Hematopoietic multipotent progenitor cell (in vitro differentiated cells): ENCODE data around the gene APLN. TPM values are rescaled to one million over a fixed set of nuclear protein-coding genes. Genes with fewer than 3 reads are reported as not detected.

Experiments
- DNase-seq, 3 donors: peaks; one replicate each; pipeline ENCODE4 v3.0.0-alpha.2; 2011 to 2015; ENCODE audit warnings: low read depth in 2 of 3, low spot score in 2 of 3
- total RNA-seq: library from RNA; depleted of rRNA; stranded (reverse); fragments of >200 nt; gene quantifications from one replicate; pipeline ENCODE4 v1.2.3, GENCODE V29; 2012

The APLN gene
- total RNA-seq, 1 donor = not detected

- DNase-seq = peak in 1 of 3 donors; percentile 34
Measured at GRCh38 chrX:129642641-129643040, 12.1 kb downstream of the APLN start.

- DNase-seq = peak in 1 of 3 donors; percentile 47
Measured at GRCh38 chrX:129641941-129642340, 12.8 kb downstream of the APLN start.

GRCh38 chrX:129641469-129641868, 13.3 kb downstream of the APLN start:
- no peak for DNase-seq

- no peak for DNase-seq
Measured at GRCh38 chrX:129640737-129641136, 14.0 kb downstream of the APLN start.

GRCh38 chrX:129638917-129639316, 15.8 kb downstream of the APLN start:
- DNase-seq = no peak

GRCh38 chrX:129637217-129638109, 17.3 kb downstream of the APLN start:
- DNase-seq = peak in 2 of 3 donors; percentile 52 to 72

- no peak for DNase-seq
Measured at GRCh38 chrX:129636175-129636681, 18.5 kb downstream of the APLN start.

- DNase-seq = no peak
Measured at GRCh38 chrX:129634541-129634940, 20.2 kb downstream of the APLN start.

- DNase-seq = no peak
Measured at GRCh38 chrX:129632443-129632842, 22.3 kb downstream of the APLN start.

GRCh38 chrX:129631849-129632248, 22.9 kb downstream of the APLN start:
- DNase-seq = no peak

GRCh38 chrX:129629837-129630236, 24.9 kb downstream of the APLN start:
- DNase-seq = no peak

GRCh38 chrX:129626026-129626425, 28.7 kb downstream of the APLN start:
- no peak for DNase-seq

GRCh38 chrX:129622757-129623301, 31.9 kb downstream of the APLN start:
- peak in 1 of 3 donors; percentile 52 for DNase-seq

GRCh38 chrX:129618997-129619396, 35.8 kb downstream of the APLN start:
- no peak for DNase-seq

- no peak for DNase-seq
Measured at GRCh38 chrX:129617420-129617819, 37.3 kb downstream of the APLN start.

- DNase-seq = peak in 1 of 3 donors; percentile 27
Measured at GRCh38 chrX:129614481-129615255, 40.1 kb downstream of the APLN start.

GRCh38 chrX:129613596-129613995, 41.2 kb downstream of the APLN start:
- DNase-seq = no peak

GRCh38 chrX:129612396-129612795, 42.4 kb downstream of the APLN start:
- DNase-seq = no peak

- DNase-seq = no peak
Measured at GRCh38 chrX:129609395-129609794, 45.4 kb downstream of the APLN start.

GRCh38 chrX:129608496-129608895, 46.3 kb downstream of the APLN start:
- DNase-seq = no peak

GRCh38 chrX:129606918-129607317, 47.8 kb downstream of the APLN start:
- peak; percentile 45 to 82 (median 64) for DNase-seq
